ENCODE results near the gene NAA25.

Gene NAA25

GRCh38 chr12:111980598-111980997 is 128.0 kb downstream of the NAA25 start:
- Histone ChIP-seq H3K36me3 (replicated peaks) (no peaks in the 10 kb centered on the region), H3K9me3 (no peaks in the 10 kb centered on the region), H3K4me1 (peaks cover 2% of the 10 kb centered on the region; the same call in 1 of the 2 replicates), H3K4me3 (no peak overlapping the region), H3K27me3 (ENCODE audit: low read depth) (no peaks in the 10 kb centered on the region)
- no peak for DNase-seq (ENCODE audit: low spot score in 2 of 2)
- in situ Hi-C loops (cut with MboI; ENCODE audit: low sequenced_read_pairs): no loop called here

DNA sequence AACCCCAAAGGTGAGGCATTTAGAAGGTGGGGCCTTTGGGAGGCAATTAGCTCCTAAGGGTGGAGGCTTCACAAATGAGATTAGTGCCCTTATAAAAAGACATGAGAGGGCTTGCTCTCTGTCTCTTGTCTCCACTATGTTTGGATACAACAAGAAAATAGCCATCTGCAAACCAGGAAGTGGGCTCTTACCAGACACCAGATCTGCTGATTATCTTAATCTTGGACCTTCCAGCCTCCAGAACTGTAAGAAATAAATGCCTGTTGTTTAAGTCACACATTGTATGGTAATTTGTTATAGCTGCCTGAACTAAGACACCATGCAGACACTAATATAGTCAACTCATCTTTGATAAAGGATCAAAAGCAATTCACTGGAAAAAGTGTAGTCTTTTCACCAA is 130.0 kb downstream of the NAA25 start:
- no peaks in the 10 kb centered on the region for H3K9me3 ChIP-seq
- H3K36me3 ChIP-seq (replicated peaks): no peaks in the 10 kb centered on the region
- in situ Hi-C loops (cut with MboI; ENCODE audit: low sequenced_read_pairs): no loop called here
- H3K4me1 ChIP-seq: peaks cover 2% of the 10 kb centered on the region; the same call in 1 of the 2 replicates
- no peak for DNase-seq (ENCODE audit: low spot score in 2 of 2)
- H3K27me3 ChIP-seq (ENCODE audit: low read depth): no peaks in the 10 kb centered on the region
- H3K4me3 ChIP-seq: no peak overlapping the region

DNA sequence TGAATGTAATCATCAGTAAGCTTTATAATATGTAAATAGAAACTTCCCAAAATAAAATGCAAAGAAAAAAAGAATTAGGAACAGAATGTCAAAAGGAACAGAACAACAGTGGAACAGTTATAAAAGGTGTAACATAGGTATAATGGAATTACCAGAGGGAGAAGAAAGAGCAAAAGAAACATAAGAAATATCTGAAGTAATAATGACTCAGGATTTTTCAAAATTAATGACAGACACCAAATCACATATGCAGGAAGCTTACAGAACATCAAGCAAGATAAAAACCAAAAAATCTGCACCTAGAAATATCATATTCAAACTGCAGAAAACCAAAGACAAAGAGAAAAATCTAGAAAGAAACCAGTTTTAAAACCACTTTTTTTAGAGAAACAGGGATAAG is 131.7 kb downstream of the NAA25 start:
- no peaks in the 10 kb centered on the region for H3K27me3 ChIP-seq (ENCODE audit: low read depth)
- H3K9me3 ChIP-seq: no peaks in the 10 kb centered on the region
- in situ Hi-C loops (cut with MboI; ENCODE audit: low sequenced_read_pairs): no loop called here
- H3K4me1 ChIP-seq: peaks cover 2% of the 10 kb centered on the region; the same call in 1 of the 2 replicates
- no peaks in the 10 kb centered on the region for H3K36me3 ChIP-seq (replicated peaks)
- H3K4me3 ChIP-seq: no peak overlapping the region
- no peak for DNase-seq (ENCODE audit: low spot score in 2 of 2)
